ENCODE results near the gene ZBTB24. TPM values are rescaled to one million over a fixed set of nuclear protein-coding genes. Genes with fewer than 3 reads are reported as not detected.
"Not testable (repeated sequence)": the region's sequence is repeated elsewhere in the genome, so short reads cannot be mapped to it uniquely, and the experiment has no call there.

Gene ZBTB24
- total RNA-seq, 2 experiments from 2014 or later: 17.5 to 22.7 TPM

DNA sequence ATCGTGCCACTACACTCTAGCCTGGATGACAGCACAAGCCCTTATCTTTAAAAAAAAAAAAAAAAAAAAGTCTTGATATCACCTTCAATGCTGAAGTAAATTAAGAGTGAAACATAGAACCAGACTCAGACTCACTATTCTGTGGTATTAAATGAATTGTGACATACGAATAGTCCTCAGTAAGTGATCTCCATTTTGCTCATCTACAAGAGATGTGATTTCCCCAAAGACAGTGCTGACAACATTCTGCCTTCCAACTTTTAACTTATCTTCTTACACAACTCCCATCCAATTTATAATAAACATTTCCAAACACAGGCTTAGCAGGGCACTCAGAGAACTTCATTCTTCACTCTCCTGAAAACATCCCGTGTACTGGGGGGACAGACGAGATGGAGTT is 8.0 kb downstream of the ZBTB24 start:
- Mint-ChIP-seq H3K4me3 (no peak overlapping the region), H3K27me3 (no peaks in the 10 kb centered on the region), H3K4me1 (peaks cover 80% of the 10 kb centered on the region), H3K9me3 (ENCODE audit: low read depth) (no peaks in the 10 kb centered on the region), H3K27ac (peak overlapping the region; percentile 6), H3K36me3 (peaks cover 82% of the 10 kb centered on the region)
- no peak for DNase-seq
- no peak for ATAC-seq
- CTCF ChIA-PET: no interaction called here

- H3K4me3 Mint-ChIP-seq: no peak overlapping the region
- H3K27ac Mint-ChIP-seq: peak overlapping the region; percentile 57
- H3K9me3 Mint-ChIP-seq (ENCODE audit: low read depth): no peaks in the 10 kb centered on the region
- no peaks in the 10 kb centered on the region for H3K27me3 Mint-ChIP-seq
- CTCF ChIA-PET: interaction anchor here (0.9 to 2.1 kb wide), 3 partner anchors 8 to 16 kb away, joined by 3 to 7 read pairs (median 6); partner anchors contain the start of gene ZBTB24
- H3K4me1 Mint-ChIP-seq: peaks cover 73% of the 10 kb centered on the region
- no peak for ATAC-seq
- no peak for DNase-seq
- peaks cover 76% of the 10 kb centered on the region for H3K36me3 Mint-ChIP-seq
Observed at GRCh38 chr6:109473120-109473519, 9.9 kb downstream of the ZBTB24 start.

GRCh38 chr6:109472132-109472995 is 10.7 kb downstream of the ZBTB24 start:
- Mint-ChIP-seq H3K4me3 (no peak overlapping the region), H3K27me3 (no peaks in the 10 kb centered on the region), H3K27ac (peak overlapping the region; percentile 65), H3K4me1 (peaks cover 66% of the 10 kb centered on the region), H3K36me3 (peaks cover 78% of the 10 kb centered on the region), H3K9me3 (ENCODE audit: low read depth) (no peaks in the 10 kb centered on the region)
- peak; percentile 45 for ATAC-seq
- CTCF ChIA-PET: interaction anchor here (0.9 to 2.1 kb wide), 3 partner anchors 9 to 16 kb away, joined by 3 to 7 read pairs (median 6); partner anchors contain the start of gene ZBTB24
- DNase-seq: no peak

DNA sequence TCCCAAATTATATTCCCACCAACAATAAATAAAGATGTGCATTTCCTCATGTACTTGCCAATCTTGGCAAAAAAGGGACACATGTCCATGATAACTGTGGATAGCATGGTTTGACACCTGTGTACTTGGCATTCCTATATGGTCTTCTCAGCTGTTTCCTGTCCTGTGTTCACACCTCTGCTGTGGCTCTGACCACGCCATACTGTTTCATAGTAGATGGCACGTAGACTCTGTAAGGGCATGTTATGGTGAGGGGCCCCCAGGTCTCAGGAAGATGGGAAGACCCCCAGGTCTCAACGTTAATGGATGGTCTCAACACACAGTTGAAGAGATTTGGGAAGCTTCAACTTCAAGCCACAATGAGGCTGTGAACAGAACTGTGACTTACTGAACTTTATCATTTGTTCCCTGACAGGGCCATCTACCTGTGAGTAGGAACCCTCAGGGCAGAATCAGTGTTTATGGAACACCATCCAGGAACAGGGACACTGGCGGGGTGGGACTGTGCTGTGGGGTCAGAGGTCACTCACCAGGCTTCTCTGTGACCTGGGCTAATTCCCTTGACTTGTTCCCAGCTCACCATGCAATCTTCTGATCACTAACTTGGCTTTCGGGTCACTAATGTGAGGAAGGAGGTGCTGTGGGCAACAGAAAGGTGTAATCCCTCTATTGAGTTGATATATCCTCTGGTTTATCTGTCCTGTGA is 11.8 kb downstream of the ZBTB24 start:
- DNase-seq (no peak), ATAC-seq (no peak)
- Mint-ChIP-seq H3K4me1 (peaks cover 57% of the 10 kb centered on the region), H3K9me3 (ENCODE audit: low read depth) (no peaks in the 10 kb centered on the region), H3K36me3 (peaks cover 75% of the 10 kb centered on the region), H3K27ac (peak overlapping the region; percentile 65), H3K27me3 (no peaks in the 10 kb centered on the region), H3K4me3 (no peak overlapping the region)
- CTCF ChIA-PET: interaction anchor here (0.8 kb wide), 1 partner anchor 11 kb away, joined by 5 read pairs; no protein-coding TSS in a partner anchor

DNA sequence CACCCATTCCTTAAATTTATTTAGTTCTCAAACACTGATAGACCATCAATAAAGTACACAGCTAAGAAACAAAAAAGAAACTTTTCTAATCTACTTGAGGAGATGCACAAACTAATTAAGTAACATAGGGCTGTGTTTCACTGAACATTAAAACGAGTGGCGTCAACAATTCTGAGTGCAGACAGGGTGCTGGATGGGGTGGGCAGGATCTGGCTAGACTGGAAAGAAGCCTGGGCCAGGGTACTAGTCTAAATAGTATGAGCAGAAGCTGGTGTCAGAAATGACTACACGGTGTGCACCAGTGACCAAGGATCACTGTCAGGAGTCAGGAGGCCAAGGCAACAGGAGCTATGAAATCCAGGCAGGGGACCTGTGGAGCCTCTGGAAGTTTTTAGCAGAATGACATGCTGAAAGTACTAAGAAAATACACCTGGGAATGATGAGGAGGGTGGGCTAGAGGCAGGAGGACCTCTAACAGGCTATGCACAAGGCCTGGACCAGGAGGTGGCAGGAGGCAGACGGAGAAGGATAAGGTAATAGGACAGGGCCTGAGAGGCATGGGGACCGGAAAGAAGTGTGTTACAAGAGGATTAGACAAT is 13.3 kb downstream of the ZBTB24 start:
- ATAC-seq (no peak), DNase-seq (no peak)
- Mint-ChIP-seq H3K27ac (peak overlapping the region; percentile 7), H3K4me3 (no peak overlapping the region), H3K36me3 (peaks cover 75% of the 10 kb centered on the region), H3K27me3 (no peaks in the 10 kb centered on the region), H3K9me3 (ENCODE audit: low read depth) (no peaks in the 10 kb centered on the region), H3K4me1 (peaks cover 56% of the 10 kb centered on the region)
- CTCF ChIA-PET: interaction anchor here (1.0 to 1.3 kb wide), 3 partner anchors 9 to 21 kb away, joined by 3 to 4 read pairs (median 3); no protein-coding TSS in a partner anchor

GRCh38 chr6:109467696-109468095 is 15.3 kb downstream of the ZBTB24 start:
- no peak for ATAC-seq
- Mint-ChIP-seq H3K27me3 (no peaks in the 10 kb centered on the region), H3K4me3 (no peak overlapping the region), H3K36me3 (peaks cover 75% of the 10 kb centered on the region), H3K9me3 (ENCODE audit: low read depth) (no peaks in the 10 kb centered on the region), H3K4me1 (peaks cover 48% of the 10 kb centered on the region), H3K27ac (no peak overlapping the region)
- DNase-seq: no peak
- CTCF ChIA-PET: no interaction called here

DNA sequence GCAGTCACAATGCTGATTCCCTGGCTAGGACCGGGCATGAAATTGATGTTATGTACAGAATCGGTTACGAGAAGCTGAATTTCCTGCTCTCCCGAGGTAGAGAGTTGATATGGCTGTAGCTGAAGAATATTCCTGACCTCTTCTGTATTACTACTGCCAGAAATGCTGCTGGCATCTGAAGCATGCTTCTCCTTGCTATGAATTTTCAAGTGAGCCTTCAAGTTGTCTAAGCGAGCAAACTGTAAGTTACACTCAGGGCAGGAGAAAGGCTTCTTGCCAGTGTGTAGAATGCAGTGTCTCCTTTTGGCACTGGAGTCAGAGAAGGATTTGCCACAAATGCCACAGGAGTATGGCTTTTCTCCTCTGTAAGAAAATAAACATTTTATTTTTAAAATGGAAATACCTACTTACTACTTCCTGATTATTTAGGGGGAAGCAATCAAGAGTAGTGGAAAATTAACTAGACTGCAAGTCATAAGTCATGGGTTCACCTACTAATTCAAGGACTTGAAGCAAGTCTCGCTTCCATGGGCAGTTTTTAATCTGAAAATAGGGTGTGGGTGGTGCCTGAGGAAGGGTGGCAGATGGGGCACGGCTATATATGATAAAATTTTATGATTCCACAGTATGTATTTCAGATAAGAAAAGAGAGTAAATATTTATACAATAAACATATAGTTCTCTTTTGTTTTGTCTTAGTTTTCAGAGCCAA is 16.7 kb downstream of the ZBTB24 start:
- no peak overlapping the region for H3K27ac Mint-ChIP-seq
- H3K4me1 Mint-ChIP-seq: peaks cover 43% of the 10 kb centered on the region
- CTCF ChIA-PET: no interaction called here
- ATAC-seq (no peak), DNase-seq (no peak)
- no peaks in the 10 kb centered on the region for H3K27me3 Mint-ChIP-seq
- peaks cover 2% of the 10 kb centered on the region for H3K9me3 Mint-ChIP-seq (ENCODE audit: low read depth)
- H3K36me3 Mint-ChIP-seq: peaks cover 74% of the 10 kb centered on the region
- no peak overlapping the region for H3K4me3 Mint-ChIP-seq

GRCh38 chr6:109465772-109466171 is 17.2 kb downstream of the ZBTB24 start:
- peaks cover 39% of the 10 kb centered on the region for H3K4me1 Mint-ChIP-seq
- H3K27me3 Mint-ChIP-seq: no peaks in the 10 kb centered on the region
- H3K9me3 Mint-ChIP-seq (ENCODE audit: low read depth): peaks cover 2% of the 10 kb centered on the region
- no peak overlapping the region for H3K27ac Mint-ChIP-seq
- H3K36me3 Mint-ChIP-seq: peaks cover 73% of the 10 kb centered on the region
- peak; percentile 36 for DNase-seq
- H3K4me3 Mint-ChIP-seq: no peak overlapping the region
- no peak for ATAC-seq
- CTCF ChIA-PET: interaction anchor here (1.6 kb wide), 1 partner anchor 9 kb away, joined by 5 read pairs; no protein-coding TSS in a partner anchor

DNA sequence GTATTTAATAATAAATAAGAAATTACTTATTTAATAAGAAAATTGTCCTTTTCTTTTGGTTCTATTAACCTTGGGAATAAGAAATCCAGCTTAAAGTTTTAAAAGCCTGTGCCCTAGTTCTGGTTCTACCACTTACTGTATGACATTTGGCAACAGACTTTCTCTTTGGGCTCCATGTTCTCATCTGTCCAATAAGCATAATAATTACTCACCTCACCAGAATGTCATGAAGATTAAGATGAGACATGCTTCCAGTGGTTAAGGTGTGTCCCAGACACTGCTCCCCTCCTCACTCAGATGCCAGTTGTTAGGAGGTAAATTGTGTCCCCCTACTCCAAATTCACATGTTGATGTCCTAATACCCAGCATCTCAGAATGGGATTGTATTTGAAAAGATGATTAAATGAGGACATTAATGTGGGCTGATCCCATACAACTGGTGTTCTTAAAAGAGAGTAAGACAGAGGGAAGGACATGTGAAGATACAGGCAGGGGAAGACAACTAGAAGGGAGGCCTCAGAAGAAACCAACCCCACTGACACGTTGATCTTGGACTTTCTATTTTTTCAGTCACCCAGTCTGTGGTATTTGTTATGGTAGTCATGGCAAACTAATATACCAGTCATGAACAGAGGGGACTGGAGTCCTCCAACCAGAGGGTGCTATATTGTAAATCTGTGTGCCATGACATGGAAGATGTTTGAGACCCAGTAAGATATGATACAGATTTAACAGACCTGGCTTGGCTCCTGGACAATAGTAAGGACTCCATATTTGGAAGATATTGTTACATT is 21.1 kb downstream of the ZBTB24 start:
- peaks cover 2% of the 10 kb centered on the region for H3K9me3 Mint-ChIP-seq (ENCODE audit: low read depth)
- CTCF ChIA-PET: interaction anchor here (1.7 kb wide), 1 partner anchor 30 kb away, joined by 4 read pairs; no protein-coding TSS in a partner anchor
- DNase-seq: no peak
- H3K36me3 Mint-ChIP-seq: peaks cover 49% of the 10 kb centered on the region
- no peaks in the 10 kb centered on the region for H3K27me3 Mint-ChIP-seq
- H3K4me3 Mint-ChIP-seq: no peak overlapping the region
- H3K4me1 Mint-ChIP-seq: peaks cover 57% of the 10 kb centered on the region
- no peak overlapping the region for H3K27ac Mint-ChIP-seq
- no peak for ATAC-seq

DNA sequence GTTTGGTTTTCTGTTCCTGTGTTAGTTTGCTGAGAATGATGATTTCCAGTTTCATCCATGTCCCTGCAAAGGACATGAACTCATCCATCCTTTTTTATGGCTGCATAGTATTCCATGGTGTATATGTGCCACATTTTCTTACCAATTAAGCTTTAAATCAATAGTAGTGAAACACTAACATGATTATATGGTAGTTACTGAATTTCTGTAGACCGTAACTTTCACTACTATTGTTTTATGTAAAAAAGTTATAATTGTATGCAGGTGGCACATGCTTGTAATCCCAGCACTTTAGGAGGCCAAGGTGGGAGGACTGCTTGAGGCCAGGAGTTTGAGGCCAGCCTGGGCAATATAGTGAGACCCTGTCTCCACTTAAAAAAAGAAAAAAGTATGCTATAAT is 21.8 kb downstream of the ZBTB24 start:
- peaks cover 64% of the 10 kb centered on the region for H3K4me1 Mint-ChIP-seq
- not testable (repeated sequence) for H3K4me3 Mint-ChIP-seq; H3K27me3 Mint-ChIP-seq; DNase-seq; H3K9me3 Mint-ChIP-seq (ENCODE audit: low read depth); H3K27ac Mint-ChIP-seq; ATAC-seq
- H3K36me3 Mint-ChIP-seq: peaks cover 47% of the 10 kb centered on the region
- CTCF ChIA-PET: interaction anchor here (1.5 to 1.7 kb wide), 2 partner anchors 8 to 31 kb away, joined by 4 read pairs; no protein-coding TSS in a partner anchor

GRCh38 chr6:109460161-109460829 is 22.7 kb downstream of the ZBTB24 start:
- ATAC-seq (no peak), DNase-seq (peak; percentile 22)
- H3K4me1 Mint-ChIP-seq: peaks cover 57% of the 10 kb centered on the region
- H3K27ac Mint-ChIP-seq: no peak overlapping the region
- peaks cover 37% of the 10 kb centered on the region for H3K36me3 Mint-ChIP-seq
- H3K27me3 Mint-ChIP-seq: no peaks in the 10 kb centered on the region
- H3K4me3 Mint-ChIP-seq: no peak overlapping the region
- CTCF ChIA-PET: interaction anchor here (0.7 to 5.6 kb wide), 8 partner anchors 9 to 273 kb away, joined by 3 to 21 read pairs (median 4); partner anchors contain the start of genes PPIL6, SMPD2 and ZBTB24
- H3K9me3 Mint-ChIP-seq (ENCODE audit: low read depth): peaks cover 2% of the 10 kb centered on the region
